ENCODE measurements around the gene ABCC8. TPM values are rescaled to one million over a fixed set of nuclear protein-coding genes. Genes with fewer than 3 reads are reported as not detected.

ABCC8 gene
- polyA plus RNA-seq, 3 donors, result not detected

DNA sequence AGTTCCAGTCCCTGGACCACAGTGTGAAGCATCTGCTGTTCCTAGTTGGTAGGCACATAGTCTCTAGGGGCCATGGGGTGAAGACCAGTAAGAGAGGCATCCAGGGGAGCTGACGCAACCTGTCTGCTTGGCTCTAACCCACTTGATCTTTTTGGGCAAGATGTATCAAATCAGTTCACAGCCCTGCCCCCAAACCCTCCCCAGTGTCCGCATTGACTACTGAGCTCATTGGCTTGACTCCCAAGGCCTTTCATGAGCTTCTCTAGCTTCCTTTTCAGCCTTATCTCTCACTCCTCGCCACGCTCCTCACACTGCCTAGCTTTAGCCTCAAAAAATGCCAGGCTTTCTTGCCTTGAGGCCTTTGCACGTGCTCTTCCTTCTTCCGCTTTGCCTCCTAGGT is 29.7 kb upstream of the ABCC8 start:
- Histone ChIP-seq H3K36me3 (replicated peaks in 1 of 2; ENCODE audit: control insufficient read depth in 1 of 2, insufficient read depth in 2 of 2, low read length in 2 of 2) (no peaks in the 10 kb centered on the region), H3K27ac (ENCODE audit: low read depth in 1 of 2, low read length in 2 of 2) (no peak overlapping the region), H3K4me3 (replicated peaks in 1 of 3; ENCODE audit: low read depth in 2 of 3, low read length in 3 of 3) (no peak overlapping the region), H3K4me2 (replicated peaks; ENCODE audit: extremely low read depth, low read length, poor library complexity, severe bottlenecking) (no peak overlapping the region), H3K9me3 (replicated peaks in 1 of 2; ENCODE audit: control insufficient read depth in 1 of 2, insufficient read depth in 1 of 2, low read length in 2 of 2) (no peaks in the 10 kb centered on the region), H3K27me3 (ENCODE audit: control insufficient read depth in 2 of 2, insufficient read depth in 2 of 2, low read length in 2 of 2) (no peaks in the 10 kb centered on the region), H3K79me2 (ENCODE audit: insufficient read depth, low read length) (no peaks in the 10 kb centered on the region), H3K4me1 (ENCODE audit: control insufficient read depth in 1 of 2, insufficient read depth in 2 of 2, low read length in 2 of 2) (no peaks in the 10 kb centered on the region), H4K20me1 (ENCODE audit: insufficient read depth, low read length) (no peaks in the 10 kb centered on the region), H3K9ac (ENCODE audit: insufficient read depth, low read length, poor library complexity, severe bottlenecking) (no peak overlapping the region), H2AFZ (ENCODE audit: insufficient read depth, low read depth, low read length, poor library complexity, severe bottlenecking) (no peak overlapping the region)
- Mint-ChIP-seq H3K4me3 (no peak overlapping the region), H3K27ac (no peak overlapping the region), H3K4me1 (no peaks in the 10 kb centered on the region), H3K9me3 (no peaks in the 10 kb centered on the region), H3K36me3 (no peaks in the 10 kb centered on the region), H3K27me3 (ENCODE audit: low read depth in 3 of 3) (peaks cover 3 to 9% (median 4%) of the 10 kb centered on the region in 3 donors)
- 93% methylated on average over 6 of the region's 6 CpGs for WGBS (ENCODE audit: insufficient coverage)
- no peak for DNase-seq
- intact Hi-C loops (cut with micrococcal nuclease), result loop anchor here in 1 of 2 donors (10.0 kb wide), 1 partner anchor 272 kb away; no protein-coding TSS in a partner anchor
- TF ChIP-seq CTCF (IDR thresholded peaks at IDR 0.05), result no peak

- WGBS (ENCODE audit: insufficient coverage), result 100% methylated on average over 1 of the region's 4 CpGs
- no peak for TF ChIP-seq CTCF (IDR thresholded peaks at IDR 0.05)
- H3K27ac ChIP-seq (ENCODE audit: low read depth in 1 of 2, low read length in 2 of 2), result no peak overlapping the region
- Mint-ChIP-seq H3K36me3 (no peaks in the 10 kb centered on the region), H3K9me3 (no peaks in the 10 kb centered on the region), H3K4me1 (no peaks in the 10 kb centered on the region), H3K4me3 (no peak overlapping the region), H3K27me3 (ENCODE audit: low read depth in 3 of 3) (peaks cover 4 to 9% (median 6%) of the 10 kb centered on the region in 3 donors), H3K27ac (peak overlapping the region in 1 of 7 donors; percentile 50)
- no peaks in the 10 kb centered on the region for H3K4me1 ChIP-seq (ENCODE audit: control insufficient read depth in 1 of 2, insufficient read depth in 2 of 2, low read length in 2 of 2)
- H3K36me3 ChIP-seq (replicated peaks in 1 of 2; ENCODE audit: control insufficient read depth in 1 of 2, insufficient read depth in 2 of 2, low read length in 2 of 2), result no peaks in the 10 kb centered on the region
- no peaks in the 10 kb centered on the region for H4K20me1 ChIP-seq (ENCODE audit: insufficient read depth, low read length)
- intact Hi-C loops (cut with micrococcal nuclease), result loop anchor here in 1 of 2 donors (10.0 kb wide), 1 partner anchor 270 kb away; no protein-coding TSS in a partner anchor
- H3K79me2 ChIP-seq (ENCODE audit: insufficient read depth, low read length), result no peaks in the 10 kb centered on the region
- no peak for DNase-seq
- no peaks in the 10 kb centered on the region for H3K27me3 ChIP-seq (ENCODE audit: control insufficient read depth in 2 of 2, insufficient read depth in 2 of 2, low read length in 2 of 2)
- no peaks in the 10 kb centered on the region for H3K9me3 ChIP-seq (replicated peaks in 1 of 2; ENCODE audit: control insufficient read depth in 1 of 2, insufficient read depth in 1 of 2, low read length in 2 of 2)
- no peak overlapping the region for H2AFZ ChIP-seq (ENCODE audit: insufficient read depth, low read depth, low read length, poor library complexity, severe bottlenecking)
- H3K9ac ChIP-seq (ENCODE audit: insufficient read depth, low read length, poor library complexity, severe bottlenecking), result no peak overlapping the region
- H3K4me3 ChIP-seq (replicated peaks in 1 of 3; ENCODE audit: low read depth in 2 of 3, low read length in 3 of 3), result no peak overlapping the region
- no peak overlapping the region for H3K4me2 ChIP-seq (replicated peaks; ENCODE audit: extremely low read depth, low read length, poor library complexity, severe bottlenecking)
These were observed 28.5 kb upstream of the ABCC8 start for GRCh38 chr11:17505146-17505545.

Data from CD14-positive monocyte (primary cell).